Brain microvascular endothelial cell (primary cell): ENCODE data around the gene CUTA.

Experiments
- DNase-seq: peaks from one replicate; pipeline ENCODE4 v3.0.0-alpha.2; 2020
- H3K27ac ChIP-seq: fragments of 250-450 bp; sonication (Bioruptor Pico); 2 replicates; pipeline ENCODE4 v1.5.1; 2020; ENCODE audit warnings: mild to moderate bottlenecking, moderate library complexity
- H3K27me3 ChIP-seq: fragments of 250-450 bp; sonication (Bioruptor Pico); replicated peaks from 2 replicates; pipeline ENCODE4 v1.5.1; 2020; ENCODE audit warnings: mild to moderate bottlenecking
- H3K36me3 ChIP-seq: fragments of 250-450 bp; sonication (Bioruptor Pico); replicated peaks from 2 replicates; pipeline ENCODE4 v1.5.1; 2020; ENCODE audit warnings: mild to moderate bottlenecking
- H3K4me3 ChIP-seq: 2 replicates; pipeline ENCODE4 v1.5.1; 2011; ENCODE audit warnings: low read depth, mild to moderate bottlenecking, control low read depth, low read length, moderate library complexity
- CTCF ChIP-seq: IDR thresholded peaks from 2 replicates; pipeline ENCODE4 v1.5.1; 2011; ENCODE audit warnings: low read depth, mild to moderate bottlenecking, moderate library complexity, low read length, control low read depth, inconsistent platforms; ENCODE audit errors: missing control alignments
- in situ Hi-C: cut with HindIII; loops from 2 replicates; pipeline ENCODE4 v1.10.0; 2017; ENCODE audit warnings: low sequenced_read_pairs, low pct_ligation_motif_present

The CUTA gene

GRCh38 chr6:33432546-33432945, 14.6 kb upstream of the CUTA start:
- DNase-seq, result no peak
- Histone ChIP-seq H3K27me3 (no peaks in the 10 kb centered on the region), H3K36me3 (peaks cover 19% of the 10 kb centered on the region), H3K4me3 (no peak overlapping the region), H3K27ac (no peak overlapping the region)
- in situ Hi-C loops, result no loop called here
- TF ChIP-seq CTCF, result no peak

- Histone ChIP-seq H3K4me3 (no peak overlapping the region), H3K36me3 (peaks cover 15% of the 10 kb centered on the region), H3K27me3 (no peaks in the 10 kb centered on the region), H3K27ac (no peak overlapping the region)
- no peak for DNase-seq
- in situ Hi-C loops, result no loop called here
- no peak for TF ChIP-seq CTCF
These were observed 14.1 kb upstream of the CUTA start for GRCh38 chr6:33431880-33432541.

- Histone ChIP-seq H3K4me3 (peak overlapping the region; percentile 20), H3K27ac (no peak overlapping the region), H3K27me3 (no peaks in the 10 kb centered on the region), H3K36me3 (peaks cover 9% of the 10 kb centered on the region)
- in situ Hi-C loops, result no loop called here
- peak; percentile 61 for DNase-seq
- TF ChIP-seq CTCF, result no peak
These were observed 13.3 kb upstream of the CUTA start for GRCh38 chr6:33430991-33431879.

GRCh38 chr6:33430334-33430733, 12.4 kb upstream of the CUTA start:
- H3K36me3 ChIP-seq, result peaks cover 2% of the 10 kb centered on the region
- no peak overlapping the region for H3K27ac ChIP-seq
- TF ChIP-seq CTCF, result no peak
- in situ Hi-C loops, result no loop called here
- no peak overlapping the region for H3K4me3 ChIP-seq
- no peak for DNase-seq
- H3K27me3 ChIP-seq, result no peaks in the 10 kb centered on the region

GRCh38 chr6:33429750-33430052, 11.8 kb upstream of the CUTA start:
- TF ChIP-seq CTCF, result no peak
- Histone ChIP-seq H3K27me3 (no peaks in the 10 kb centered on the region), H3K27ac (no peak overlapping the region), H3K36me3 (no peaks in the 10 kb centered on the region), H3K4me3 (no peak overlapping the region)
- in situ Hi-C loops, result no loop called here
- no peak for DNase-seq
